HG03469 (cell line): ENCODE data around the gene RAB1B.
"Not testable (repeated sequence)": the region's sequence is repeated elsewhere in the genome, so short reads cannot be mapped to it uniquely, and the experiment has no call there.

Source experiments
- ATAC-seq: cut with Tn5 transposase; IDR thresholded peaks from one replicate; pipeline ENCODE4 v1.9.1; 2021; ENCODE audit warnings: mild to moderate bottlenecking, moderate library complexity, moderate number of reproducible peaks; ENCODE audit not compliant: unreplicated experiment

The RAB1B gene

GRCh38 chr11:66317723-66318599 lies 49.5 kb downstream of the RAB1B start:
- ATAC-seq = no peak

- no peak for ATAC-seq
Observed at GRCh38 chr11:66318600-66318970, 50.1 kb downstream of the RAB1B start.

GRCh38 chr11:66320289-66320688 lies 51.9 kb downstream of the RAB1B start:
- not testable (repeated sequence) for ATAC-seq

GRCh38 chr11:66320748-66321147 lies 52.3 kb downstream of the RAB1B start:
- not testable (repeated sequence) for ATAC-seq

GRCh38 chr11:66321606-66322005 lies 53.2 kb downstream of the RAB1B start:
- no peak for ATAC-seq

GRCh38 chr11:66322732-66323427 lies 54.4 kb downstream of the RAB1B start:
- ATAC-seq = no peak

GRCh38 chr11:66323684-66324083 lies 55.2 kb downstream of the RAB1B start:
- ATAC-seq = no peak

GRCh38 chr11:66324664-66325063 lies 56.2 kb downstream of the RAB1B start:
- ATAC-seq = no peak

- ATAC-seq = no peak
Observed at GRCh38 chr11:66325263-66325671, 56.8 kb downstream of the RAB1B start.

GRCh38 chr11:66326261-66327111 lies 58.0 kb downstream of the RAB1B start:
- ATAC-seq = no peak
